HG03521 (cell line): ENCODE measurements around the gene COPS6.

ENCODE experiments used
- ATAC-seq: cut with Tn5 transposase; IDR thresholded peaks from one replicate; pipeline ENCODE4 v1.9.1; 2021; ENCODE audit warnings: mild to moderate bottlenecking, moderate library complexity; ENCODE audit not compliant: unreplicated experiment

The COPS6 gene

GRCh38 chr7:100079024-100079560 is 9.7 kb upstream of the COPS6 start:
- no peak for ATAC-seq

GRCh38 chr7:100080907-100081534 is 7.7 kb upstream of the COPS6 start:
- peak; percentile 3 for ATAC-seq

- ATAC-seq = peak; percentile 78
Measured at GRCh38 chr7:100081535-100082102, 7.2 kb upstream of the COPS6 start, which contains the start of gene ZNF3. TSS of gene ZNF3 (minus strand) at chr7:100081723. CDS start at chr7:100077357, 4,366 bp downstream.

GRCh38 chr7:100082978-100083377 is 5.8 kb upstream of the COPS6 start:
- no peak for ATAC-seq

GRCh38 chr7:100085515-100085914 is 3.3 kb upstream of the COPS6 start:
- ATAC-seq = no peak

GRCh38 chr7:100087055-100087750 is 1.6 kb upstream of the COPS6 start:
- no peak for ATAC-seq

GRCh38 chr7:100088095-100088620 is 611 bp upstream of the COPS6 start:
- ATAC-seq = no peak

- no peak for ATAC-seq
Measured at GRCh38 chr7:100089458-100090196, 858 bp downstream of the COPS6 start.

GRCh38 chr7:100090527-100091410 is 2.0 kb downstream of the COPS6 start:
- no peak for ATAC-seq

- ATAC-seq = no peak
Measured at GRCh38 chr7:100091411-100092181, 2.8 kb downstream of the COPS6 start.

GRCh38 chr7:100093054-100093453 is 4.3 kb downstream of the COPS6 start:
- ATAC-seq = no peak

GRCh38 chr7:100093498-100093897 is 4.7 kb downstream of the COPS6 start:
- no peak for ATAC-seq

GRCh38 chr7:100093925-100094486 is 5.2 kb downstream of the COPS6 start:
- no peak for ATAC-seq

GRCh38 chr7:100095289-100095688 is 6.5 kb downstream of the COPS6 start:
- no peak for ATAC-seq

GRCh38 chr7:100095704-100096103 is 6.9 kb downstream of the COPS6 start:
- no peak for ATAC-seq

- no peak for ATAC-seq
Measured at GRCh38 chr7:100098913-100099312, 10.1 kb downstream of the COPS6 start.

GRCh38 chr7:100099452-100099851 is 10.7 kb downstream of the COPS6 start:
- no peak for ATAC-seq

GRCh38 chr7:100100420-100101015 is 11.7 kb downstream of the COPS6 start:
- peak; percentile 58 for ATAC-seq
